OCI-LY1 (cell line): ENCODE measurements around the gene RHOT1.

Experiments used
- CTCF ChIP-seq: fragments of 200-600 bp; sonication (generic), shearing (Covaris generic); IDR thresholded peaks from 2 replicates; pipeline ENCODE4 v1.5.1; 2017; ENCODE audit warnings: mild to moderate bottlenecking, antibody characterized with exemption, low read length, moderate library complexity, mixed read lengths
- EZH2 ChIP-seq: fragments of 200-600 bp; sonication (generic), shearing (Covaris generic); IDR thresholded peaks from 2 replicates; pipeline ENCODE4 v1.8.0; 2017; ENCODE audit warnings: borderline replicate concordance, mixed run types, mild to moderate bottlenecking, antibody characterized with exemption, low read length, moderate library complexity, mixed read lengths

- TF ChIP-seq CTCF (no peak), EZH2 (no peak)
Observed at GRCh38 chr17:32269377-32269776, 127.1 kb downstream of the RHOT1 start.
